HUES6 (cell line): ENCODE results near the gene SLC35G3.
"Not testable (repeated sequence)": the region's sequence is repeated elsewhere in the genome, so short reads cannot be mapped to it uniquely, and the experiment has no call there.

Experiments used
- H3K27ac ChIP-seq: 2 replicates; pipeline ENCODE4 v1.7.0; 2013; ENCODE audit warnings: low read depth, mild to moderate bottlenecking, low read length, inconsistent platforms
- H3K27me3 ChIP-seq: 2 replicates; pipeline ENCODE4 v1.6.1; 2013; ENCODE audit warnings: low read length; ENCODE audit not compliant: control insufficient read depth, insufficient read depth
- H3K36me3 ChIP-seq: 2 replicates; pipeline ENCODE4 v1.6.1; 2013; ENCODE audit warnings: low read length; ENCODE audit not compliant: control insufficient read depth, insufficient read depth
- H3K4me1 ChIP-seq: 2 replicates; pipeline ENCODE4 v1.6.1; 2013; ENCODE audit warnings: low read length; ENCODE audit not compliant: control insufficient read depth, insufficient read depth
- H3K4me3 ChIP-seq: 2 replicates; pipeline ENCODE4 v1.5.1; 2013; ENCODE audit warnings: low read depth, low read length
- H3K9ac ChIP-seq: one replicate; pipeline ENCODE4 v1.6.1; 2013; ENCODE audit warnings: mild to moderate bottlenecking, low read length
- H3K9me3 ChIP-seq: 2 replicates; pipeline ENCODE4 v1.6.1; 2013; ENCODE audit warnings: low read depth, low read length; ENCODE audit not compliant: control insufficient read depth, insufficient read depth

SLC35G3 gene

GRCh38 chr17:35183332-35183731 is 10.9 kb downstream of the SLC35G3 start:
- Histone ChIP-seq H3K9ac (no peak overlapping the region), H3K27me3 (peaks cover 3% of the 10 kb centered on the region; the same call in 1 of the 2 replicates), H3K27ac (no peak overlapping the region), H3K9me3 (no peaks in the 10 kb centered on the region), H3K36me3 (no peaks in the 10 kb centered on the region), H3K4me3 (no peak overlapping the region), H3K4me1 (no peaks in the 10 kb centered on the region)

DNA sequence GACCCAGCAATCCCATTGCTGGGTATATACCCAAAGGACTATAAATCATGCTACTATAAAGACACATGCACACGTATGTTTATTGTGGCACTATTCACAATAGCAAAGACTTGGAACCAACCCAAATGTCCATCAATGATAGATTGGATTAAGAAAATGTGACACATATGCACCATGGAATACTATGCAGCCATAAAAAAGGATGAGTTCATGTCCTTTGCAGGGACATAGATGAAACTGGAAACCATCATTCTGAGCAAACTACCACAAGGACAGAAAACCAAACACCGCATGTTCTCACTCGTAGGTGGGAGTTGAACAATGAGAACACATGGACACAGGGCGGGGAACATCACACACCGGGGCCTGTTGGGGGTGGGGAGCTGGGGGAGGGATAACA is 14.8 kb downstream of the SLC35G3 start:
- H3K36me3 ChIP-seq, H3K27ac ChIP-seq, H3K9me3 ChIP-seq, H3K4me3 ChIP-seq, H3K9ac ChIP-seq, H3K27me3 ChIP-seq, H3K4me1 ChIP-seq: not testable (repeated sequence)

DNA sequence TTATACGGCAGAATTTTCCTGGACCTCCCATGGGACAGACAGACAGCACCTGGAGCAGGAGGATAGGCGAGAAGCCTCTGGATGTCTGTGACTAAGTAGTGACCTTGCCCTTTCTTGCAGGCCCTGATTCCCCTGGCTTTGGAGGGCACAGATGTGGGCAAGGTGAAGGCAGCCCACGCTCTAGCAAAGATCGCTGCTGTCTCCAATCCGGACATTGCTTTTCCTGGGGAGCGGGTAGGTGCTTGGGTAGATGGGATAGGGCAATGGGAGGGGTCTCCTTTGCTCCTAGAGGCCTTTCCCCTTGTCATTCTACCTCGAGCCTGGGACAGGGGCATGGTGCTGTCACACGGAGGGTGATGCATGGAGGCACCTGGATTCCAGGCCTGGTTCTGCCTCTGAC is 17.3 kb downstream of the SLC35G3 start:
- Histone ChIP-seq H3K4me1 (no peaks in the 10 kb centered on the region), H3K9ac (no peak overlapping the region), H3K4me3 (no peak overlapping the region), H3K36me3 (no peaks in the 10 kb centered on the region), H3K27ac (no peak overlapping the region), H3K27me3 (peaks cover 5% of the 10 kb centered on the region; the same call in 1 of the 2 replicates), H3K9me3 (no peaks in the 10 kb centered on the region)

DNA sequence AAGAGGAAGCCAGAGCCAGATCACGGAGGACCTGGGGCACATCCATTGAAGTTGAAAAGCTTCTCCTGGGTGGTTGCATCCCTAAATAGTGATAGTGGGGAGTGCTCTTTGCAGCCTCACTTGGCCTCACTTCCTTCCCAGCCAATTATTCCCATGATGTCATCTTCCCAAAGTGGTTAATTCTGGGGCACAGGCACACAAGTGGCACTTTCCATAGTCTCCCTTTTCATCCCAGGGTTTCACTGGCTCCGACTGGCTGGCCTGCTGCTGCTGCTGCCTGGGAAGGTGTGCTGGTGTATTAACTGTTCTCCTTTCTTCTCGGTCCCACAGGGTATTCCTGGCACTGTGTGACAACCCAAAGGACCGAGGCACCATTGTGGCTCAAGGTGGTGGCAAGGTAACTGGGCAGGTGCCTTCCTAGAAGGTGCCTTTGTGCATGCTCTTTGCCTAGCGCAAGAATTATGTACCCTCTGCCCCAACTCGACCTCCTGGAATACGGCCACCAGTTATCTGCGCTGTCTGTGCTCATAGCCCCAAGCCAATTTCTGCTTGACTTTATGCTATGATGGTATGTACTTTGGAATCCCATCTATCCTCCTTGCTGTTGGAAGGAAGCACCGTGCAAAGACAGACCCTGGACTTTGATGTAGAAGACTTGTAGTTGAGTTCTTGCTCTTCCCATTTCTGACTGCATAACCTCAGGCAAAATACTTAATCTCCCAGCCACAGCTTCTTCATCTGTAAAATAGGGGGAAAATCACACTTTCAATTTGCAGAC is 18.4 kb downstream of the SLC35G3 start:
- no peaks in the 10 kb centered on the region for H3K36me3 ChIP-seq
- H3K4me3 ChIP-seq: no peak overlapping the region
- no peak overlapping the region for H3K9ac ChIP-seq
- no peaks in the 10 kb centered on the region for H3K4me1 ChIP-seq
- H3K9me3 ChIP-seq: no peaks in the 10 kb centered on the region
- H3K27me3 ChIP-seq: peaks cover 5% of the 10 kb centered on the region; the same call in 1 of the 2 replicates
- no peak overlapping the region for H3K27ac ChIP-seq

DNA sequence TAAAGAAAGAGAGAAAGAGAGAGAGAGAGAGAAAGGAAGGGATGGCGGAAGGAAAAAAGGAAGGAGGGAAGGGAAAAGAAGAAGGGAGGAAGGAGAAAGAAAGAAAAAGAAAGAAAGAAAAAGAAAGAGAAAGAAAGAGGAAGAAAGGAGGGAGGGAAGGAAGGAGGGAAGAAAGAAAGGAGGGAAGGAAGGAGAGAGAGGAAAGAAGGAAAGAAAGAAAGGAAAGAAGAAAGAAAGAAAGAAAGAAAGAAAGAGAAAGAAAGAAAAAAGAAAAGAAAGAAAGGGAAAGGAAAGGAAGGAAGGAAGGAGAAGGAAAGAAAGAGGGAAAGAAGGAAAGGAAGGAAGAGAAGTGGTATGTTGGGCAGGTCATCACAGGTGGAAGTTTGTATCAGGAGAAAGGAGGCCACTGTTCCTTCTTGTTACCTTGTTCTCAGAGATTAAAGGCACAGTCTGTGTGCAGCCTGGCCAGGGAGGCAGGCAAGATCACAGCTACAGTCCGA is 19.3 kb downstream of the SLC35G3 start:
- Histone ChIP-seq H3K27me3 (peaks cover 5% of the 10 kb centered on the region; the same call in 1 of the 2 replicates), H3K27ac (no peak overlapping the region), H3K36me3 (no peaks in the 10 kb centered on the region), H3K4me1 (no peaks in the 10 kb centered on the region), H3K9ac (no peak overlapping the region), H3K9me3 (no peaks in the 10 kb centered on the region), H3K4me3 (no peak overlapping the region)

- not testable (repeated sequence) for H3K9ac ChIP-seq, H3K27me3 ChIP-seq, H3K9me3 ChIP-seq, H3K4me1 ChIP-seq, H3K4me3 ChIP-seq, H3K27ac ChIP-seq, H3K36me3 ChIP-seq
Measured at GRCh38 chr17:35172321-35172720, 21.9 kb downstream of the SLC35G3 start.

DNA sequence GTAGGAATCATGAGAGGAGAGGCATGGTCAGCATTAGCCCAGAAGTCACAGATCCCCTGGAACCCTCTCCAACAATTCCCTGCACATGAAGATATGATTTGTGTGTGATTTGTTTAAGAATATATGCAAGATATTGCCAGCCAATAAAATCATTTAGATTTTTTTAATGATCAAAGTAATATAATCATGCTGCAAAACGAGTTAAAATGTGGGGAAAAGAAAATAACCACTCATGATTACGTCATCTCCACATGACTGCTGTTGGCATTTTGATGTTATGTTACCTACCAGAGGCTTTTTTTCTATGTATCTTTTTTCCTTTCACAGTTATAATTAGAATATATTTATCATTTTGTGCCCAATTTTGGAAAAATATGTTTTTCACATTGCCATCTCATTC is 22.4 kb downstream of the SLC35G3 start:
- Histone ChIP-seq H3K4me3 (no peak overlapping the region), H3K27me3 (peaks cover 5% of the 10 kb centered on the region; the same call in 1 of the 2 replicates), H3K9ac (no peak overlapping the region), H3K4me1 (no peaks in the 10 kb centered on the region), H3K9me3 (no peaks in the 10 kb centered on the region), H3K36me3 (no peaks in the 10 kb centered on the region), H3K27ac (no peak overlapping the region)

DNA sequence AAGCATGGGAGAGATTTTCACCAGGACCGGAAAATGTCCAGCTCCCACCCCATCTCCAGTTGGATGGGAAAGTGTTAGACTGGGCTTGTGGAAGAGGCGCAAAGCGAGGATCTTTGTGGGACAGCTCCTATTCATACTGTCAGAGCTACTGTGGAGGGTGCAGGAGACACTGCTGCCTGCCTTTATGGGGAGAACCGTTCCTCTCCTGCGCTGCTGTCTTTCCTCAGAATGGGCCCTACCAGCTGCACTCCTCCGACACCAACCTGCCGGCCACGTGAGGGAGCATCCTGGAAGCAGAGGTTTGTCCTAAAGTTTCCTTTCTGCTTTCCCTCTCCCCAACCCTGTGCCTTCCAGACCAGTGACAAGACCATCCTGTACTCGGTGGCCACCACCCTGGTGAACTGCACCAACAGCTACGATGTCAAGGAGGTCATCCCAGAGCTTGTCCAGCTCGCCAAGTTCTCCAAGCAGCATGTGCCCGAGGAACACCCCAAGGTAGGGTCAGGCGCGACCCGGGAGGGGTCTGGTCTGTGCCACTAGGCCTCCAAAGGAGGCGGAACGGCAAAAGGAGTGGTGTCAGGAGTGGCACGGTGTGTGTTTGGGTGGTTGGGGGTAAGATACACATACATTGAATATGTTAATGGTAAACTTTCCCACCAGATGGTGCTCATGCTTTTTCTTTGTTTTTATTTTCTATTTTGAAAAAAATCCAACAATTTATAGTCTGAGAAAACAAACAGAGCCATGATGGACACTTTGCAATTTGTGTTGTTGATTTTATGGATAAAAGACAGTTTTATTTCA is 23.0 kb downstream of the SLC35G3 start:
- H3K9me3 ChIP-seq: no peaks in the 10 kb centered on the region
- peaks cover 5% of the 10 kb centered on the region; the same call in 1 of the 2 replicates for H3K27me3 ChIP-seq
- no peaks in the 10 kb centered on the region for H3K4me1 ChIP-seq
- H3K4me3 ChIP-seq: no peak overlapping the region
- no peak overlapping the region for H3K27ac ChIP-seq
- H3K36me3 ChIP-seq: no peaks in the 10 kb centered on the region
- H3K9ac ChIP-seq: no peak overlapping the region

- no peaks in the 10 kb centered on the region for H3K36me3 ChIP-seq
- H3K4me1 ChIP-seq: no peaks in the 10 kb centered on the region
- H3K4me3 ChIP-seq: no peak overlapping the region
- no peak overlapping the region for H3K27ac ChIP-seq
- no peaks in the 10 kb centered on the region for H3K9me3 ChIP-seq
- no peaks in the 10 kb centered on the region for H3K27me3 ChIP-seq
- H3K9ac ChIP-seq: no peak overlapping the region
Measured at GRCh38 chr17:35169835-35170363, 24.3 kb downstream of the SLC35G3 start.

DNA sequence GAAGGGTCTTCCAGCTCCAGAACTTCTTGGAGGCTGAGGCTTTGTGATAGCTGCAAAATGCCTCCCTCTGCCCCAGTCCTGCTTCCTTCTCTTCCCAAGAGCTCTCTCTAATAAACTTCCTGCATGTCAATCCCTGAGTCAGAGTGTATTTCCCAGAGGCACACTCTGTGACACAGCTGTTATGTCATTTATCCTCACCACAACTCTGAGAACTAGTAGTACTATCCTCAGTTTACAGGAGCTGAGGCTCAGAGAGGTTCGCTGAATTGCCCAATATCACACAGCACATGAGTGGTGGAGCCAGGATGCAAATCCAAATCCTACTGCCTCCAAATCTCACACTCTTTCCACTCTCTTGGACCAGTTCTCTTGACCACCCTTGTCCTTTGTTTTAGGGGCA is 26.5 kb downstream of the SLC35G3 start:
- Histone ChIP-seq H3K27me3 (no peaks in the 10 kb centered on the region), H3K4me1 (no peaks in the 10 kb centered on the region), H3K4me3 (no peak overlapping the region), H3K9me3 (no peaks in the 10 kb centered on the region), H3K9ac (no peak overlapping the region), H3K27ac (no peak overlapping the region), H3K36me3 (no peaks in the 10 kb centered on the region)

GRCh38 chr17:35167046-35167445 is 27.1 kb downstream of the SLC35G3 start:
- Histone ChIP-seq H3K27me3 (no peaks in the 10 kb centered on the region), H3K27ac (no peak overlapping the region), H3K9ac (no peak overlapping the region), H3K4me1 (no peaks in the 10 kb centered on the region), H3K9me3 (no peaks in the 10 kb centered on the region), H3K4me3 (no peak overlapping the region), H3K36me3 (no peaks in the 10 kb centered on the region)
